DMS114 treated with DMSO at 0.1 percent for 48 hours (cell line): ENCODE measurements around the gene POTEJ.
"Not testable (repeated sequence)": the region's sequence is repeated elsewhere in the genome, so short reads cannot be mapped to it uniquely, and the experiment has no call there.

ENCODE experiments used
- DNase-seq: peaks from one replicate; lab custom pipeline; 2025; ENCODE audit not compliant: unreplicated experiment; lab: John Stamatoyannopoulos, UW

Gene POTEJ

DNA sequence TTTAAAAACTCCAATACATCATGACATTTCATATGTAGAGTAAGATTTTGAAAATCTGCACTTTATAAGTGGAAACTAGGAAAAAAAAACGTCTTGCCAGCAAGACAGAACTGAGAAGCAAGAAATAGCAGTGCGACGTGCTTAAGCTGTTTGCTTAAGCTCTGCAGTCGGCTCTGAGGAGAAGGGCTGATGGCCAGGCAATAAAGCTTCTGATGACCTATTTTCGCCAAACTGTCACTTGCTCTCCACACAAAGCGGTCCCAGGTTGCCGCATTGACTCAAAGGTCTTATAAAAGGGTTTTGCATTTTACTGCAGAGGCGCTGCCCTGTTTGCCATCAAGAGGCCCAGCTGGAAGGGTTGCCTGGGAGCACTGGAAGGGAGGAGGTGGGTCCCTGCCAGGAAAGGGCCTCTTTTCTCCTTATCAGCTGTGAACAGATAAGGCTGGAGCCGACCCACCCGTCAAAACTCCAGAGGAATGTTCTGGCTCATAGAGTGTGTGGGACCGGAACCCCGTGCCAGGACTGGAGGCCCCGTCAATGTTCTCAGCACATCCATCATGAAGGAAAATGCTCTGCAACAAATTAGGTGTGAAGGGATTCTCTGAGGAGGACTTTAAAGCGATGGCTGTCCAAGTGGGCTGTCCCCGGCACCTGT, 9.5 kb upstream of the POTEJ start:
- DNase-seq = not testable (repeated sequence)

DNA sequence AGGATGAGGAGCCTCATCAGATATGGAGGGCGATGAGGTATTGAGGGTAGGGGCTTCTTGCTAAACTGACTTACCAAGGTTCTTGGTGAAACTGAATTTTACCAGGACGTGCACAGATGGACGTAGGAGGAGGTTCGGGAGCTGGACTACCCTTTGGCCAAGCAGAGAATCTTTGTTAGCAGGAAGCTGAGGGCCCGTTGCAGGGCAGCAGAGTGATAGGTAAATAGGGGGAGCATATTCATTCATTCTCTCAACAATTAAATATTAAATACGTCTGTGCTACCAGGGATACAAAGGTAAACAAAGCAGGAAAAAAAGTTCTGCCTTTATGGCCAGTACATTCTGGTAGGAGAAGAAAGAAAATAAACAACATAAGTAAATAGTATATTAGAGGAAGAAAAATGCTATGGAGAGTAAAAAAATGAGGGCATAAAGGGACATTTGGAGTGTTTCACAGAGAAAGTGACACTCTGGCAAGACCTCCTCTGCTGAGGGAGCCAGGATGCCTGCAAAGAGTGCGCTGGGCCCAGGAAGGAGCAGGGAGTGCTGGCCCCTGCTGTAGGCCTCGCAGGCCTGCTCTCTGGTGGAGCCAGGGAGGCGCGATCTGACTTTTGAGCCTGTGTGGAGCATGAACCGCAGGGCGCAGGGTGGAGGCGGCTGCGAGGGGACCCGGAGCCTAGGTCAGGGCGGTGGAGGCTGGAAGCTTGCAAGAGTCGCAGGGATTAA, 2.8 kb upstream of the POTEJ start:
- DNase-seq = not testable (repeated sequence)

DNA sequence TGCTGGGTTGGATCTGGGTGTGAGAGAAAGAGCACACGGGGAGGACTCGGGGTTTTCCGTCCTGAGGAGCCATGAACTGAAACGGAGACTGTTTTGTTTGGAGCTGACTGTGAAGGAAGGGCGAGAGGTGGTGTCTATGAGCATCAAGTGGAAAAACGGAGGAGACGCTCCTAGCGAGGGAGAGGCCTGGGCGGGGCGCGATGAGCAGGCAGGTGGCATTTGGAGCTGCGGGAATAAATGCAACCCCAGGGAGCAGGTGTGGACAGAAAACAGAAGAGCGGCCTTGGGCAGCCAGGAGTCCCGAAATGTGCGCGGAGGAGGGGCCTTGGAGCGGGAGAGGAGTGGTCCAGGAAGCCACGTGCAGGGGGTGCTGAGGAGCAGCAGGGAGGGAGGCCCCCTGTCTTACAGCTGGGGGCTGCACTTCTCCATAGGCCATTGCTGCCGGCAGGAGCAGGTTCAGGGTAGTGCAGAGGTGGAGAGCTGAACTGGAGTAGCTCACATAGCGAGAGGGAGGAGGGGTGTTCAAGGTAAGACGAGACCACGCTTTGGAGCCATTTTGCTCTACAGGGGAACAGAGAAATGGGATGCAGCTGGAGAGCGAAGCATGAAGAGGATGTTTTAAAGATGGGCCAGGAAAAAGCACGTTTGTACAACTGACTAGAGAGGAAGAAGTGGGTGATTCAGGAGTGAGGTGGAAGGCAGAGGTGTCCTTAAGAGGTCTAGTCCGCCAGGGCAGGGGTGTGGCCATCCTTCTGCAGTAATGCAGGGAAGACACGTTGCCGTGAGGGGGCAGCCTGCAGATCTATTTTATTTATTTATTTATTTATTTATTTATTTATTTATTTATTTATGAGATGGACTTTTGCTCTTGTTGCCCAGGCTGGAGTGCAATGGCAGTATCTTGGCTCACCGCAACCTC, 2.0 kb upstream of the POTEJ start:
- DNase-seq = not testable (repeated sequence)

DNA sequence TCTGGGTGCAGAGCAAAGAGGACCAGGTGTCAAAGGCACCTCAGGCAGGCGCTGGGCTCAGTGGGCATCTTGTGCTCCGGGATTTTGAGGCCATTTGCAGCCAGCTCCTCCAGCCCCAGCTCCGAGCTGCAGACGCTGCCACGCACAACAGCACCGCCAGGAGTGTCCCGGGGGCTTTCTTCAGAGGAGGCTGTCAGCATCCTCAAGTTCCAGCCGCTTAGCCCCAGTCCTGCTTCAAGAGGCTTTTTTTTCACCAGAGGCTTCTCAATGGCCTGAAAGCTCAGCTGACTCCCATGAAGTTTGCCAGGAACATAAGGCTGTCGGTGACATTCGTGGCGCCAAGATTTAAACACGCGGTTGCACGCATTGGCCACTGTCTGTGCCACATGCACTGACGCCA, 754 bp upstream of the POTEJ start:
- not testable (repeated sequence) for DNase-seq

DNA sequence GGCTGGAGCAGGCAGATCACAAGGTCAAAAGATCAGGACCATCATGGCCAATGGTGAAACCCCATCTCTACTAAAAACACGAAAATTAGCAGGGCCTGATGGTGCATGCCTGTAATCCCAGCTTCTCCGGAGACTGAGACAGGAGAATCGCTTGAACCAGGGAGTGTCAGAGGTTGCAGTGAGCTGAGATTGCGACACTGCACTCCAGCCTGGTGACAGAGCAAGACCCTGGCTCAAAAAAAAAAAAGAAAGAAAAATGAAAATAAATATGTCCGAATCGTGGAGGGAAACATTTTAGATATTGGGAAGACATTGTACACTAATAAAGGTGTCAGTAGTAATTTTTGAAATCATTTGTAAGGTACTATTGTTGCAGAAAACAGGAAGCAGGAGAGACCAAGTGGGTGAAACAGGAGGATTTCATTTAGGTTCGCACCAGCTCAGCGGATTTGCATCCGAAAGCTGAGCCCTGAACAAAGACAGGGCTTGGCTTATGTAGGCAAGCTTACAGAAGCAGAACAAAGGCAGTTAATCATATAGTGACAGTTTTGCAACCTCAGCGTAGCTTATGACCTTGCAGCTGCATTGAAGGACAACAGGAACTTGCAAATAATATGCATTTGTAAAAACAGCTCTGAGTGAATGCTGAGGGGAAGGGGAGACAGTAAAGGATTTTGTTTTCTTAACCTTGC, 17.7 kb downstream of the POTEJ start:
- not testable (repeated sequence) for DNase-seq

DNA sequence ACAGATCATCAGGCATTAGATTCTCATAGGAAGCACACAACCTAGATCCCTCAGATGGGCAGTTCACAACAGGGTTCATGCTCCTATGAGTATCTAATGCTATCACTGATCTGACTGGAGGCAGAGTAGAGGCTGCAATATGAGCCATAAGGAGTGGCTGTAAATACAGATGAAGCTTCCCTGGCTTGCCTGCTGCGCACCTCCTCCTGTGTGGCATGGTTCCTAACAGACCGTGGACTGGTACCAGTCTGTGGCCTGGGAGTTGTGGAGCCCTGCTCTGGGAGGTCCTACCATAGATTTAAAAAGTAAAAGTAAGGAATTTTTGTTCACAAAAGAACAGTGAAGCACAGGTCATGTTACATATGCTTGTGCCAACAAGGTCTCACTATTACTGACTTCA, 27.7 kb downstream of the POTEJ start:
- not testable (repeated sequence) for DNase-seq

DNA sequence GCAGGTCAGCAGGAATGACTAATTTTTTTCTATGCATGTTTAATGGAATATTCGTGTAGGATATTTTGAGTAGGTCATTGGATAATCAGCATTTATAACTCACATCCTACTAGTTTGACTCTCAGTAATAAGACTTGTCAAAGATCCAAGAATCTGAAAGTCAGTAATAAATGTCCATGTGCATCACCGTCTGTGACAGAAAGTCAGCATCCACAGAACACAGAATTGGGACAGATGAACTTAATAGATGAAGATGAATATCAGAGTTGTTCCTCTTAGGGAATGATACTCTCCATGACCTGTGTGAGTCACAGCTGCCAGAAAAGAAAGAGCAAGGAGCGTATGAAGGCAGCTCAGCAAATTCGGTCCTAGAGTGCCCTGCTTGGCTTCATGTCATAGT, 30.4 kb downstream of the POTEJ start:
- DNase-seq = not testable (repeated sequence)

DNA sequence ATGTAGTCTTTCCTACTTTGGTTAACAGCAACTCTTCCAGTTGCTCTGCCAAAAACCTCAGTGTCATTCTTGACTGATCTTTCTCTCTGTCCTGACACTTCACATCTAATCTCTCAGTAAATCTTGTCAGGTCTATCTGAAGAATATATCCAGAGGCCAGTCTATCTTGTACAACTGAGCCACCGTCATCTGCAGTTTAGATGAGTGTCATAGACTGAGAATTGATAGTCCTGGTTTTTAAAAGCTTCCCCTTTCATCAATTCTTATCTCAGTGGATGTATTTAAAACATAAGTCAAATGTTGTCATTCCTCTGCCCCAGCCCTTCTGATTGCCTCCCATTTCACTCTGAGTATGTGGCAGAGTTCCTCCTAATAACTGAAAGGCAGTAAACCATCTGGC, 38.0 kb downstream of the POTEJ start:
- not testable (repeated sequence) for DNase-seq

DNA sequence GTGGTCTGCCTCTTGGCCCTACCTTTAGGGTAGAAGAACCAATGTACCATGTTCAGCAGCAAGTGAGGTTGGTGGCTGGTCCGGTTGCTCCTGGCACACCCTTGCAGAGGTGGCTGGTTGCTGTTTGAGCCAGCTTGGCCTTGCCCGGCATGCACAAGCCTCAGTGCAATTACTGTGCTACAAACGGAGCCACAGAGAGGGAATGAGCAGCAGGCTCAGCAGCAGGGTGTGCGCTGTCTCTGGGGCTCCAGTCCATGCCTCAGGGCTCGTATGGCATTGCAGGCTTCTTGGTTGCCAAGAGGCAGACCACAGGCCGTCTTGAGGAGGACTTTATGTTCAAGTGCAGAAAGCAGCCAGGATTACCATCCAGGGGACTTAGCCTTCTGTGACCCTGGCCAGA, 53.3 kb downstream of the POTEJ start:
- DNase-seq = not testable (repeated sequence)

DNA sequence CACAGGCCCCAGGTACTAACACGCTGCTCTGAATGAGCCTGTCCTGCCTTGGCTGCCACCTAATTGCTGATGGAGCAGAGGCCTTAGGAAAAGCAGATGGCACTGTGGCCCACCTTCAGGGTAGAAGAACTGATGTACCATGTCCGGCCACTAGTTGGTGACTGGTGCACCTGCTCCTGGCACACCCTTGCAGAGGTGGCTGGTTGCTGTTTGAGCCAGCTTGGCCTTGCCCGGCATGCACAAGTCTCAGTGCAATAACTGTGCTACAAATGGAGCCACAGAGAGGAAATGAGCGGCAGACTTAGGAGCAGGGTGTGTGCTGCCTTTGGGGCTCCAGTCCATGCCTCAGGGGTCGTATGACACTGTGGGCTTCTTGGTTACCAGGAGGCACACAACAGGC, 54.4 kb downstream of the POTEJ start:
- DNase-seq = not testable (repeated sequence)

DNA sequence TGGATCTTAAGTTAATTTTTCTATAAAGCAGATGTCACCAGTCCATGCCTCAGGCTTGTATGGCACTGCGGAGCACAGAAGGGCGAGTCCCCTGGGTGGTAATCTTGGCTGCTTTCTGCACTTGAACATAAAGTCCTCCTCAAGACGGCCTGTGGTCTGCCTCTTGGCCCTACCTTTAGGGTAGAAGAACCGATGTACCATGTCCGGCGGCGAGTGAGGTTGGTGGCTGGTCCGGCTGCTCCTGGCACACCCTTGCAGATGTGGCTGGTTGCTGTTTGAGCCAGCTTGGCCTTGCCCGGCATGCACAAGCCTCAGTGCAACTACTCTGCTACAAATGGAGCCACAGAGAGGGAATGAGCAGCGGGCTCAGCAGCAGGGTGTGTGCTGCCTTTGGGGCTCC, 56.3 kb downstream of the POTEJ start:
- not testable (repeated sequence) for DNase-seq

DNA sequence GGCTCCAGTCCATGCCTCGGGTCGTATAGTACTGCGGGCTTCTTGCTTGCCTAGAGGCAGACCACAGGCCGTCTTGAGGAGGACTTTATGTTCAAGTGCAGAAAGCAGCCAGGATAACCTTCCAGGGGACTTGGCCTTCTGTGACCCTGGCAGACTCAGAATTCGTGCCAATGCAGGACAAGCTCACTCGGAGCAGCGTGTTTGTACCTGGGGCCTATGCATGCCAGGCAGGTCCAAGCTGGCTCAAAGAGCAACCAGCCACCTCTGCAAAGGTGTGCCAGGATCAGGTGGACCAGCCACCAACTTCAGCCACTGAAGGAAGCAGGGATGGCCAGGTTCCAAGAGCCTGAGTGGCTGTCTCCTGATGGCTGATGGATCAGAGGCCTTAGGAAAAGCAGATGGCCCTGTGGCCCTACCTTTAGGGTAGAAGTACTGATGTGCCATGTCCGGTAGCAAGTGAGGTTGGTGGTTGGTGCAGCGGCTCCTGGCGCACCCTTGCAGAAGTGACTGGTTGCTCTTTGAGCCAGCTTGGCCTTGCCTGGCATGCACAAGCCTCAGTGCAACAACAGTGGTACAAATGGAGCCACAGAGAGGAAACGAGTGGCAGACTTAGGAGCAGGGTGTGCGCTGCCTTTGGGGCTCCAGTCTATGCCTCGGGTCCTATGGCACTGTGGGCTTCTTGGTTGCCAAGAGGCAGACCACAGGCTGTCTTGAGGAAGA, 58.9 kb downstream of the POTEJ start:
- not testable (repeated sequence) for DNase-seq

DNA sequence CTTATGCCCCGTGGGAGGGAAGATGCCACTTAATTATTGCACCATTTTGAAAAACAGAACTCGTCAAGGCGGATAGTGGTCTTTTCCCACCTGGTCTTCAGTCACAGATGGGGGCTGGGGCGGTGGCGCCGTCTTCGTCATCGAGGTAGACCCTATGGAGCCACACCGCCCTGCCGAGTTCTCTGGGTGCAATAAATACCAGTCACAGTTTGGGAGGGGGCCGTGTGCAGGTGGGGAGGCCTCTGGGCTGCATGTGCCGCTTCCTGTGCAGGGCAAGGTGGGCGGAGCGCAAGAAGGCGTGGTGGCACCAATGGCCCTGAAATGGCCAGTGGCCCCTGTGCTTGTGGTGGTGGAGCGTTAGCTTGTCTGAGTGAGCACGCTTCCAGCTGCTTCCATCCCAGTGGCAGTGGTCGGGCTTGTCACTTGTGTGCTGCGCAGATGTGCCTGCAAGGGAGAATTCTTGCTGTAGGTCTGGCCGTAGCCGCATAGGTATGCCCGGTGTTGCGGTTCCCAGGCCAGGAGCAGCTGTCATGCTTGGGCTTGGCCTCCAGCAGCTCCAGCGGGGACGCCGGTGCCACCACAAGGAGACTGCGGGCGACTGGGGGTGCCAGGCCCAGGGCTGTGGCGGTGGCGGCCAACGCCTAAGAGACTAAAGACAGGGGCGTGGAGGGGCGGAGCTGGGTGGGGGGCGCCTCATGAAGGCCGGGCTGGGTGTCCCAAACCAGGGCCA, 81.0 kb downstream of the POTEJ start:
- DNase-seq = not testable (repeated sequence)

DNA sequence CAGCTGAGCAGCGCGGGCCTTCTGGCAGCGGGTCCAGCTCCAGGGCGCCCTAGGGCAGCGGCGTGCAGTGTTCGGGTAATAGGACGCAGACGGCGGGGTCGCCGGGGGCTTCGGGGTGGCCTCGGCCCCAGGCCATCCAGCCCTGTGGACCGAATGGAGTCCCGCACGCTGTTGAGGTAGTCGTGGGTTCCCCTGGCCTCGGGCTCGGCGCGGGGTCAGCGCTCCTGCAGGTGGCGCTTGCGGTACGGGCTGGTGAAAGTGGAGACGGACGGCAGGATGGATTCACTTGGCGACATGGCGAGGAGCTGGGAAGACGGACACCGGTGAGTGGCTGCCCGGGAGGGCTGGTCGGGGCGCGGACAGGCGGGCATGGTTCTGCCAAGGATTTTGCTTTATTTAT, 82.2 kb downstream of the POTEJ start:
- not testable (repeated sequence) for DNase-seq

DNA sequence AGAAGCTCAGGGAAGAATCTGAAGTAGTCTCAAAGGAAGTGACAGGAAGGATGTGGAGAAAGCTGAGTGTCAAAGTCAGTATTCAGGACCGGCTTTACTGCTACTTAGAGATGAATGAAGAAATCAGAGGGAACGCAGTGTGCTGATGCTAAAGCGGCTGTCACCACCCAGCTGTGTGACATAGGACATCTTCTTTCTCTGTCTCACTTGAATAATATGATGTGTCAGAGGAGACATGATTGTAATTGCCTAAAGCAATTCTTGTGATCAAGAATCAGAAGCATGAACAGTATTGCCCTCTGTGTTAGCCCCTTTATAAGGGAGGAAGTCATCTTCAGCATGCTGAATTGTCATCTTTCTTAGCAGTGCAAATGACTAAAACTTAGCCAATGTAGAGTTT, 92.0 kb downstream of the POTEJ start:
- not testable (repeated sequence) for DNase-seq
